NCI-H1092 treated with DMSO at 0.1 percent for 48 hours (cell line): ENCODE results near the gene CMSS1.

Source experiments
- DNase-seq: peaks from one replicate; lab custom pipeline; 2025; lab: John Stamatoyannopoulos, UW

The CMSS1 gene

DNA sequence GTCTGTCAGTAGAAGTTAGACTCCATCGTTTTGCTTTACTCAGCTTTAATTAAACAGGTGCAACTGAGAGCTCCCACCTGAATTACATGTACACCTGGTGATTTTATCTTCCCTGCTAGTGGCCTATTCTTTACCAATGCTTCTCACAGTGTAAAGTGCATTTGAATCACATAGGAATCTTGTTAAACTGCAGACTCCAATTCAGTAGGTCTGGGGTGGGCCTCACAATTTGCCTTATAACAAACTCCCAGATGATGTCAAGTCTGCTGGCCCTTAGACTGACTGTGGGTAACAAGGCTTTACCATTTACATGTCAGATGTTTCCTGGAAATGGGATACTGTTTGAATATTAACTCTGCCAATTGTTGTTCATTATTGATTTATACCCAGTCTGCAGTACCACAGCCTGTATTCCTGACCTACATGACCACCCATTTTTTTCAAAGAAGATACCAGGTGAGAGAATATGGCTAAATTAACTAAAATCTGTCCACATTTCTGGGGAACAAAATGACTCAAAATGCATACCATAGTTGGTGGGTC lies 37.2 kb downstream of the CMSS1 start:
- DNase-seq: no peak

DNA sequence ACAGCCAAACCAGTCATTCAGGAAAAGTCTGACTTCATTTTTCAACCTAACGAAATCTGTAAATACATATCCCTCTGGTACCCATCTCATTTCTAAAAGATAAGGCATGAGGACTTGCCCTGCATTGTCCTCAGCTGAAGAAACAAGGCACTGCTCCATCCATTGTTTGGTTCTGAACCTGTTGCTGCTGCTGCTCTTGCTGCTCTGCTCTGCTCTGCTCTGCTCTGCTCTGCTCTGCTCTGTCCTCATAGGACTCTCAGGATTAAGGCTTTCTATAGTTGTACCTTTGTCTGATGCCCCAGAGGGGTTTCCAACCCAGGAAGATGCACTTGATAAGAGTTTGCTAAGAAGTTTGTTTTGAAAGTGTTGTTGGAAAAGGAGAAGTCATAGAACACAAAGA lies 38.2 kb downstream of the CMSS1 start:
- DNase-seq: no peak

DNA sequence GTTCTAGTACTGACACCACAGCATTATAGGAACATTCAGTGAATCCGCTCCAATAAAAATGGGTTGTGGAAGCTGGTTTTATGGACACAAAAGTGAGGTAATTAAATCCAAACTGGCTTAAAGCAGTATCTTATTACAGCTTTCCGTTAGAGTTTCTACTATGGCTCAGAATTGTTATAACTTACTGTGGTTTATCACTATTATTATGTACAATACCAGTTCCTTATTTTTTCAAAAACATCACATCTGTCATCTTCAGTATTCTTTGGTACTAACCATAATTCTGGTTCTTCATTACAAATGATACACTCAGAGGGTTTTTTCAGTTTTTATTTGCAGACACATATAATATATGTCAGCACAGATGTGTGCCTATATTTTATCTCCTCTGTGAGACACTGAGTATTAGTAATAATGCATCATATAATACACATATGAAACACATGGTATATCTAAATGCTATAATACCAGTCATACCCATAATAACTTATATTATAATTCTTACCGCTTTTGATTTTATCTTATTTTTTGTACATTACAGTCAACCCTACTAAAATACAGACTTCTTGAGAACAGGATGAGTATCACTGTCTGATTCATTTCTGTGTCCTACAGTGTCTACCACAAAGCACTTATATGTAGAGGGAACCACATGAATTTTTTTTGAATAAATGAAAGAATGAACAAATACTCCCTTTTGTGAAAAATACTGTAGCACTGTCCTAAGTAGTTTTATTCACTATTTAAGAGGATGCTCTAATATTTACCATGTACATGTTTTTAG lies 39.0 kb downstream of the CMSS1 start:
- no peak for DNase-seq

DNA sequence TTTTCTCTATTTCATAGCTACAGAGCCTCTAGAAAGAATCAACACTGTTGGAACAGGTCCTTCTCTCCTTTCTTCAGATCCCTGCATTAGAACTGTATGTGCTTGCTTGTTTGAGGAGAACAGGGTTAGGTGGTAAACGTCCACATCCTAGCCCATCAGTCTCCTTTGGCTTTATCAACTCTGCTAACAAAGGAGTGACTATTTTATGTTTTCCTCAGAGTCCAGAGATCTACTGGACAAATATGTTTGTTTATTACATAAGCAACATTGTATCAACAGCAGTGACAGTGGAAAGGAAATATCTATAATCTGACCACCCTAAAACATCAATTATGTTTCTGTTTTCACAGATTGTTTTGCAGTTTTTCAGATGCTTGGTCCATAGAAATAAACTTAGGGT lies 39.6 kb downstream of the CMSS1 start:
- DNase-seq: no peak

DNA sequence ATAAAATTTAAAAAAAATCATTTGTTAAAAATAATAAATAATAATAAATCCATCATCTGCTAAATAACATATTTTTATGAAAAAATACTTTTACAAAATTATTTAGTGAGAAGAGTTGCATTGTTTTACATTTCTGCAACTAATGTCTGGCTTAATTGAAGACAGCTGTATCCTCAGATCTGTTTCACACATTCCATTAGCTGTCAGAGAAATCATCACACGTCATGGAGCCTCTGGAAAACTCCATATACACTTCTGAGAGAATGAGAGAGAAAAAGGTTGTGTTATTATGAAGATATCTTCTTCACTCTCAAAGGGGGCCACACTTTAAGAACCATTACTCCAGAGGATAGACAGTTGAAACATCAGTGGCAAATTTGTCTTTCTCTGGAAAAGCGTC lies 40.8 kb downstream of the CMSS1 start:
- no peak for DNase-seq

DNA sequence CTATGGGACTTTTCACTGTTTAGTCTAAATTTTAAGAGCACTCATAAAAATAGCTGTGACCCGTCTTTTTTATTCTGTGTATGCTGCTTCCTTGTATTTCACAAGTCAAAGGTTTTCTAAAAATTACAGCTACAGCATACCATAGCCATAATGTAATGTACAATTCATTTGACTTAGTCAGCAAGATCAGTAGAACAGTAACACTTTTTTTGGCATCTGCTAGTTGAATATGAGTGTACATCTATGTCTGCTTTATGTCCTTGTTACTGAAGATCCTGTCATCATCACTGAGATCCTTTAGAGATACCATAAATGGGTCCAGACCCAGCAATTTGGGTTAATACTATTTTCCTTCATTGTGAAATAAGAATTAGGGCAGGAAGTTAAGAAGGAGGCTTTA lies 42.2 kb downstream of the CMSS1 start:
- no peak for DNase-seq

DNA sequence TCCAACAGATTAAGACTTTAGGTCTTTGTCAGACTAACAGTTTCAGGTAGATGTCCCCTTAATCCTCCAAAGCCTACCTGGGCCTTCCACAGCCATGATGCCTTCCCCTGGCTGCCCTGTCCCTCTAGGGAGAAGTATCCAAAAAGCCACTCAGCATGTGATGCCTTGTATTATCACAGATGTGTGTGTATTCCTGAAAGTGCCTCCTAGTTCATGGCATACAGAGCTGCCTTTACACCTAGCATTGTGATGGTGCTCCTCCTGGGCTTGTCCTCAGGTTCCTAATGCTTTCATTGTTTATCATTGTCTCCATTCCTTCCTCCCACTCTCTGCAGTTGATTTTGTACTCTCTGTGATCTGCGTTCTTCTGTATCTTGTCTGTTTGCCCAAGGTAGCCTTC lies 43.6 kb downstream of the CMSS1 start:
- DNase-seq: no peak

DNA sequence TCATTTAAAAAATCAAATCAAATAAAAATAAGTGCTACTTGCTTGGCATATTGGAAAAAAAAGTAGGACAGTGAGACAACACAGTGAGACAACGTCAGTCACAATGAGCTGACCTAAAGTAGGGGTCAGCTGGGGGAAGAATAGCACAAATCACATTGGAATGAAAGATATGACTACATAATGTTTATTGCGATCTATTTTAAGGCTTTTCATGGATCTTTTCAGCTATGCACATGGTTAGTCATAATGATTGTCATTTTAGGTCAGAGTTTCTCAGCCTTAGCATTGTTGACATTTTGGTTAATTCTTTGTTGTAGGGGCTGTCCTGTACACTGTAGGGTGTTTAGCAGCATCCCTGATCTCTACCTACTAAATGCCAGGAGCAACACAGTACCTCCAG lies 44.5 kb downstream of the CMSS1 start:
- no peak for DNase-seq

DNA sequence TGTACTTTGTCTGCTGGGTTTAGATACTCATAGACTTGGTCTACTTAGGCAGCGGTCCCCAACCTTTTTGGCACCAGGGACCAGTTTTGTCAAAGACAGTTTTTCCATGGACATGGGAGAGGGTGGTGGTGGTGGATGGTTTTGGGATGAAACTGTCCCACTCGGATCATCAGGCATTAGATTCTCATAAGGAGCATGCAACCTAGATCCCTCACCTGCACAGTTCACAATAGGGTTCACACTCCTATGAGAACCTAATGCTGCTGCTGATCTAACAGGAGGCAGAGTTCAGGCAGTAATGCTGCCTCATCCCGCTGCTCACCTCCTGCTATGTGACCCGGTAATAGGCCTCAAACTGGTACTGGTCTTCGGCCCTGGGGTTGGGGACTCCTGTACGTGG lies 45.3 kb downstream of the CMSS1 start:
- no peak for DNase-seq

DNA sequence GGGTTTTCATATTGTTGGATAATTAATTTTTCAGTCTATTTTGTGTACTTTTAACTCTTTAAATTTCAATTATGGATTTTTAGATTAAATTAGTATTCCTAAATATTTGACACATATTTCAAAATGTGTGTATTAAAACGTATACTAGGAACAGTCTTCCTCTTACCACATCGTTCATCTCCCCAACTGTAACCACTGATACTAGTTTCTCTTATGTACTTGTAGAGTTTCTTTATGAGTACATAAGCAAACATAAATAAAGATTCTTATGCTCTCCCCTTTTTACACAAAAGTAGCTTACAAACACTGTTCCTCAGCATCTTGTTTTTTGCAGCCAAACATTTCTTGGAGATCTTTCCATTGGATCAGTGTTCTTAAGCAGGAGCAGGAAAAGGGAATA lies 45.9 kb downstream of the CMSS1 start:
- DNase-seq: no peak

DNA sequence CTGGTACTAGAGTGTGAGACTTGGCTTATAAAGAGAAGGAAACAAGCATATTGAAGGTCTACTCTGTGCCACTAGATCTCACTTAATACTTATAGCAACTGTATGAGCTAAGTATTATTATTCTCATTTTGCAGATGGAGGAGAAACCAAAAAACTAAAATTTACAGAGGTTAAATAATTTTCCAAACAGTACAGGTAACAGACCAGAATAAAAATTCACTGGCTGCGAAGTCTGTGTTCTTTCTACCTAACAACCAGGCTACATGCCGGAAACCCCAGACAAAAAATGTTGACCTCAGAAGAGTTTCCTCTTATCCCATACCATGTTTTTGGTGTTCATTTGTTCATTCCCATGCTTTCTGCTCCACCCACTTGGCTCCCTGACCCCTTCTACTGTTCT lies 46.6 kb downstream of the CMSS1 start:
- no peak for DNase-seq

DNA sequence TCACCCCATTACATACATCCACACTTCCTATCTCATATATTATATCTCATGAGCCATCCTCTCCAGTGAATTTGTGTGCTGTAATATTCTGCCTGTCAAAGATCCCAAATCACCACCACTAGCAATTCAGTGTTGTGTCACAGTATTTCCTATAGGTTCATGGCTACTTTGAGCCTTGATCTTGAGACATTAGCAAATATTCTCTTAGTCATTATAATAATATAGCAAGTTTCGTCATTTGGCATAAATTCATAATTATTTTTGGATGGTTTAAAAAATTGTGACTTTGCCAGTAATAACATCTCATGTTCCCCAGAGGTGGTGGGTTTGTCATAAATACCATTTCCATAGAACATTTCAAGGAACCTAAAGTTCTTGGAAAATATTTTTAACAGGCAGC lies 47.7 kb downstream of the CMSS1 start:
- no peak for DNase-seq

DNA sequence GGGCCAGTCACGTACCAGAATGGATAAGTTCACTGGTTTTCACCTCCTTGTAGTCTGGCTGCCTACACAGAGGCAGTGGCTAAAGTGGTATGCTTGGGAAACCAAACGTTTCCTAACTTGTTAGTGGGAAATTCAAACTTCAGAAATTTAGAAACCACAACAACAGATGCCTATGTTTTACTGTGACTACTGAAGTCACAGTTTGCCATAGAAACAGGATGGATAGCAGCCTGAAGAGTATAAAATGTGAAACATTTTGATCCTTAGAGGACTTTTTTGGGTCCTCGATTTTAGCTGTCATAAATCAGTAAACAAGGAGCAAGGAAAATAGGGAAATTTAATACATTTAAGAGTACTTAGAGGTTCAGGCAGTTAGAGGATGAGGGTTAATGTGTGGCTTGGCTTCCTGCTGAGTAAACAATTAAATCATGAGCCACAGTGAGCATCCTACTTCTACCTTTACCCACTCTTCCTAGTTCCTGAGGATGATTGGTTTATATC lies 48.6 kb downstream of the CMSS1 start:
- peak; percentile 58 for DNase-seq

DNA sequence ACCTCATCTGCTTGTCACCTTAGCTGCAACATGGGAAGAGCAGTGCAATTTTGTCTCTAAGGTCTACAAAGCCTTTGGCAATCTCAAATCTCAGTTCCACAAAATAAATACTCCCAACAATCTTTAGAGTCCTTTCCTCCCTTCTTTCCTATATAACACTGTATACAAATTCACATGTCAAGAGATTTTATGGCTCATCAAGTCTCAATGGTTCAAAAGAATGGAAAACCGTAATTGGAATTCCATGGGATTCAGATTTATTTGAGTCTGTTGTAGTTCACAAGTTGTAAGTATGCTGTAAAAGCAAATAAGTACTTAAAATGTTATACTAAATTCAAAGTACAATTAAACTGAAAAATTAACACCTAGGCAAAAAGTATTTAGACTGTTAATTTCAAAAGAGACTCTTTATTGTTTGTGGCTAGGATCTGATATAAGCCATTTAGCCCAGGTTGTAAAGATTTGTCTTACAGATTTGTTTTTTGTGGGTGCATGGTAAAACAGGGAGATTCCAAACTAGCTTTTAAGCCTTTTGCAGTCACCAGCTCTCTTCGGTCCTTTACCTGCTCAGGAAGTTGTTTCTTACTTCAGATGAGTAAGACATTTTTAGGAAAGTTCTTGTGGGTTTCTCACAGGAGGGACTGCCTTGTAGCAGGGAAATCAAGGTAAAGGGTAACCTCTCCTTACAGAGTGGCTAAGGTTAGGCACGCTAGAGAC lies 50.1 kb downstream of the CMSS1 start:
- no peak for DNase-seq

DNA sequence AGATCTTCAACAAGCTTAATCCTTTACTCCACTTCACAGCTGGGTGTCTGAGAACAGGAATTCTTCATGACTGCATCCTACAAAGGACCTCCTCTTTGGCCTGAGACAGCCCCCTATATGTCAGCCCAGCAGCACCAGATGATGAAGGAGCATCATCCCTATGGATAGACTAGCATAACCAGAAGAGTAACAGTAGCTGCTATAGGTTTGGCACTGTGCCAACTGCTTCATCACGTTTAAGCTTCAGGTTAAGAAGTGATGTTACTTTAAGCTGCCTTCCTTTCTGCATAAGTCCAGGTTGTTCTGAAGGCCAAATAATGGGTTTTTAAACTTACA lies 50.6 kb downstream of the CMSS1 start:
- no peak for DNase-seq

DNA sequence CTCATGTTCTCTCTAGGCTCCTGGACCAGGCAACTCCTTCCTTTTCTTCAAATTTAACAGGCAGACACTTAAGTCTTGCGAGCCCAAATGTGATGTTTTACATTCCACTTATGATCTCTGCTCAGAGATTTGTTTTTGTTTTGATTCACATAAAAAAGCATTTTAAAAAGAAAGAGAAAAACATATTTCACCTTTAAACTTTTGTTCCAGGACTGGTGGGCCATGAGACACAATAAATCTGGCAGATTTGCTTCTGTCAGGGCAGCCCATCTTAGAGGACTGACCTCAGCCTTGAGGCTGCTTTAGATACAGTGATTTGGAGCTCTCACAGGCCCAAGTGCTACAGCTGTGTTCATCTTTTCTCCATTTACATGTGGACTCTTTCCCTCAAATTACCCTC lies 52.0 kb downstream of the CMSS1 start:
- no peak for DNase-seq

DNA sequence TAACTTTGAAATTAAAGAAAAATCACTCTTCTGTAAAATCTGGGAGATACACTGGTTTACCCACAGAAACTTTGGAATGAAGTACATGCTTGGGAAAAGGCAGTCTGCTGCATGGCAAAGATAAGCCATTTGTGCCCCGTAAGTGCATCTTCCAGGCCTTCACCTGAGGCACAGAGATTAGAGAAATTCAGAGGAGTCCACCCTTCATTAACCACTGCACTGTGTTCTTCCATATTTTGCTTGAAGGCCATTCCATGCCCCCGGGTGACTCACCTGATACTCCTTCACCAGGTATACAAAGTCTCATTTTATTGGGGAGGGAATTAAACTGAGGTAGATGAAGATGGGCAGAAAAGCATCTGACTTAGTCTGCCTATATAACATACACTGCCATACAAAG lies 53.0 kb downstream of the CMSS1 start:
- no peak for DNase-seq

DNA sequence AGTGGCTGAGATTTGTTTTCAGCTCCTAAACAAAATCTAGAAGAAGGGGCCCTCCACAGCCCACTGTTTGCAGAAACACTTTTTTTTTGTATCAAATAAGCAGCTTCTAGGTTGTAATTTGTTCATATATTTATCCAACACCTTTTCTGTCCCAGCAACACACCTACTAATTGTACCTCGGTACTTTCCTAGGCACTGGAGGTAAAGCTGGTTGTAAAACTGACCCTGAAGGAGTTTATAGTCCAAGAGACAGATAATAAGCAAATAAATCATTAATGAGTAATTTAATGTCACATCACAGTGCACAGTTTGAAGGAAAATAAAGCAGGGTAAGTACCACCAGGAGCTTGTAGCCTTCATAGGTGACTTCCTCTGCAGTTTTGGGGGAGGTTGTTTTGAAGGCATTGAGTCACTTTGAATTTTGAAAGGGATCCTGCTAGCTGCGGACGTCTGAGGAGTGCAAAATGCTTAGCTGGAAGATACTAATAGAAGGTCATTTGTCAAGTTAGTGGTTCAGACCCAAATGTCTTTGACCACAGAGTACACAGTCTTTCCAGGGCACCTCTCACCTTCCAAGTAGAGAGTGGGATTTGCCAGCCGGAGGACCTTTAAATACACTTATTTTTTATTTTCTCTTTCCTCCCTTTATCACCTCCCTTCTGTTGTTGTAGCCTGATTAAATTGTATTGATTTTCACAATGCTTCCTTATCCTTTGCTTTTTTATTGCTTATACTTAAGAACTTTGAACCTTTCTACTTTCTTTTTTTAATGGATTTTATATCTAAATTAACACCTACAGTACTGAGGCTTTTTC lies 53.8 kb downstream of the CMSS1 start:
- DNase-seq: no peak

DNA sequence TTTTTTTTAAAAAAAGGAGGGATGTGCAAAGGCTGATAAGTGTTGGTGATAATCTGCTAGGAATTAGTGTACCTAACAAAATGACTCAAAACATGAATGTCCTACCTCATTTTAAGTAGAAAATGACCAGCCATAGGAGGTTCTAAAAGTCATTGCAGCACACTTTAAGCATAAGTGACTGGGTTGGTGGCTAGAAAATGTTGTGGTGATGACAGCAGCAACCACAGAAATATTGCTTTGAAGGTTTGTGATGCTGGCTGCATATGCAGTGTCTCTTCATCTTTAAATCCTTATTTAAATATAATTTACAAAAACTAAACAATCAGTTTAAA lies 55.2 kb downstream of the CMSS1 start:
- DNase-seq: no peak

DNA sequence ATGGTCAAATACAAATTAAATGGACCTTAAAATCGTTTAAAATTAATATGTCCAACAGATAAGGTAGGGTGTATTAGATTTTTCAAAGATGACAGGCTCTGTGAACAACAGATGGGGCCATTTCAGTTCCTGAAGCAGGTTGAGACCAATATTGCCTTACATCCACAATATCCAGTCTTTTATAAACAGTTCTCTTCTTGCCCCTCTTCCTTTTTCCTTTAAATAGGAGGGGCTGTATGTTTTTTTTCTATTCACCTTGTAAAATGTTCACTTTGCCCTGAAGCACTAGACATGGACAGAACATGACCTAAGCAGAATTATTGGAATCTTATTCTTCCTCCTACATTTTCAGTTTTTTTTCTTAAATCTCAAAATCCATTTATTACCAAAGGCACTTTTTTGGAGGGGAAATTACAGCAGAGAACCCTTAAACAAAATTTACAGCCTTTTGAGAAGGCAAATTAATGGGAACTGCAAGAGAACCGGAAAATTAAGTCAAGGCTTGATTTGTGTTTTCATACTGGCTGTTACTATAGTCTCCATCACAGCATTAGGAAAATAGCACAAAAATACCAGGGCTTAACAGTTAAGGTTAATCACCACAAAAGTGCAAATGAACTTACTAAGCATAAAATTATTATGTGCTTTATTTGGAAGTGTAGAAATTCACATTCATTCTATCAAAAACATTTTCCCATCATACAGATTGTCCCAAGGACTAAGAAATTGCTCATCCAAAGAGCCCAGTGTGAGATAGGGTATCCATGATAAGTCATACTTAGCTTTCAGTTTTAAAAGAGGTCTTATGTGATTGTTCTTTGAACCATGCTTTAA lies 55.8 kb downstream of the CMSS1 start:
- DNase-seq: no peak

DNA sequence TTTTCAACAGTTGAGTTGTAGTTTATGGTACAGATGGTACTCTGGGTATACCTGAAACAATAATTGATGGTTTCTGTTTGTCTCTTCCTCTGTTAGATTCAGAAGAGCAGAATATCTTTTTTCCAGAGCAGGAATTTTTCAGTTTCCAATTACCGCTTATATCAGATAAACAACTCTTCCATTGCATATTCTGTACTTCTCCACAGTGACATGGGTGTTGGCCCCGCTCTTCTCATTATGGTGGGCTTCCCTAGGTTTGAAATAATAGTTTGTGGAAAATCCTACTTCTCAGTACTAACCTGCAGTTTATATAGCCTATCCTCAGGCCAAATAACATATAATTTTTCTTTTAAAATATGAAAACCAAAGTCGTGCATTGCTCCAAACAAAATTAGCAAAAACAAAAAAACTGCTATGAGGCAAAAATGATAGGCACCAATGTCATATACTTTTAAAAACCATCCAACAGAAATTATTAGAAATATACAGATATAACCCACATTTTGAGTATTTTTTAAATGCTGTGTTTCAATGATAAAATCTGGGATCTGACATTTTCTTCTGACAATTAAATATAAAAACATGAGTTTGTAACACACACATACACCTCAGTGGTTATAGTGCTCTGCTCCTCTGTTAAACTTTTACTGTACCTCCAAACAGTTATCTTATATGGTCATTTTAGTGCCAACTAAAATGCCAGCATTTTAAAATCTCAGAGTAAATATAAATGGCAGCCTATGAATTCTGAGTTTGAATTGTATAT lies 56.8 kb downstream of the CMSS1 start:
- no peak for DNase-seq
